Ishikawa (cell line): Measurements from ENCODE around the gene BRMS1L.

ENCODE experiments used
- CREB1 ChIP-seq: IDR thresholded peaks from 2 replicates; pipeline ENCODE4 v1.6.1; 2012; ENCODE audit warnings: low read depth
- EP300 ChIP-seq: IDR thresholded peaks from 2 replicates; pipeline ENCODE4 v1.6.1; 2012; ENCODE audit warnings: borderline replicate concordance
- FOXM1 ChIP-seq: IDR thresholded peaks from 2 replicates; pipeline ENCODE4 v1.6.1; 2012; ENCODE audit warnings: low read depth, borderline replicate concordance
- NFIC ChIP-seq: IDR thresholded peaks from 2 replicates; pipeline ENCODE4 v1.6.1; 2012
- TAF1 ChIP-seq: IDR thresholded peaks from 2 replicates; pipeline ENCODE4 v1.6.1; 2012; ENCODE audit warnings: low read depth, mild to moderate bottlenecking
- TCF12 ChIP-seq: IDR thresholded peaks from 2 replicates; pipeline ENCODE4 v1.6.1; 2012; ENCODE audit warnings: low read depth
- TEAD4 ChIP-seq: IDR thresholded peaks from 2 replicates; pipeline ENCODE4 v1.6.1; 2012
- YY1 ChIP-seq: IDR thresholded peaks from 2 replicates; pipeline ENCODE4 v1.6.1; 2012; ENCODE audit warnings: low read depth
- TF ChIP-seq, protein P1 (sequence below): IDR thresholded peaks from 2 replicates; pipeline ENCODE4 v1.6.1; 2012; ENCODE audit warnings: low read depth, mild to moderate bottlenecking
- TF ChIP-seq, protein P2 (sequence below): IDR thresholded peaks from 2 replicates; pipeline ENCODE4 v1.6.1; 2012

DNA sequence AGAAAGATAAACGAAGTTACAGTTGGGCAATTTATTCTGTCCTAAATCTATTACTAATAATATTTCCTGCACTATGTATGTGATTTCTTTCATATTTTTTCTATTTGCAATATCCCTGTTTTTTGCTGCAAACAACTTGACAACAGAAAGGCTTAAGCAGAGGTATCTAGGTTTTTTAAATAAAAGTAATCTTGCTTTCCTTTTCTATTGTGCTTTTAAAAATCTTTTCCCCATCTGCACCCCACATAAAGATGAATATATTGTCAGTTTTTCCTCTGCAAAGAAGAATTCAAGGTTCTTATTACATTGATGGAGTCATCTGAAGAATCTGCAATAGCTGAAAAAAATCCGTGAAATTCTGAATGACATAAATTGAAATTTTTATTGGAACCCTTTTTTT, 16.5 kb upstream of the BRMS1L start:
- TF ChIP-seq, protein P1, sequence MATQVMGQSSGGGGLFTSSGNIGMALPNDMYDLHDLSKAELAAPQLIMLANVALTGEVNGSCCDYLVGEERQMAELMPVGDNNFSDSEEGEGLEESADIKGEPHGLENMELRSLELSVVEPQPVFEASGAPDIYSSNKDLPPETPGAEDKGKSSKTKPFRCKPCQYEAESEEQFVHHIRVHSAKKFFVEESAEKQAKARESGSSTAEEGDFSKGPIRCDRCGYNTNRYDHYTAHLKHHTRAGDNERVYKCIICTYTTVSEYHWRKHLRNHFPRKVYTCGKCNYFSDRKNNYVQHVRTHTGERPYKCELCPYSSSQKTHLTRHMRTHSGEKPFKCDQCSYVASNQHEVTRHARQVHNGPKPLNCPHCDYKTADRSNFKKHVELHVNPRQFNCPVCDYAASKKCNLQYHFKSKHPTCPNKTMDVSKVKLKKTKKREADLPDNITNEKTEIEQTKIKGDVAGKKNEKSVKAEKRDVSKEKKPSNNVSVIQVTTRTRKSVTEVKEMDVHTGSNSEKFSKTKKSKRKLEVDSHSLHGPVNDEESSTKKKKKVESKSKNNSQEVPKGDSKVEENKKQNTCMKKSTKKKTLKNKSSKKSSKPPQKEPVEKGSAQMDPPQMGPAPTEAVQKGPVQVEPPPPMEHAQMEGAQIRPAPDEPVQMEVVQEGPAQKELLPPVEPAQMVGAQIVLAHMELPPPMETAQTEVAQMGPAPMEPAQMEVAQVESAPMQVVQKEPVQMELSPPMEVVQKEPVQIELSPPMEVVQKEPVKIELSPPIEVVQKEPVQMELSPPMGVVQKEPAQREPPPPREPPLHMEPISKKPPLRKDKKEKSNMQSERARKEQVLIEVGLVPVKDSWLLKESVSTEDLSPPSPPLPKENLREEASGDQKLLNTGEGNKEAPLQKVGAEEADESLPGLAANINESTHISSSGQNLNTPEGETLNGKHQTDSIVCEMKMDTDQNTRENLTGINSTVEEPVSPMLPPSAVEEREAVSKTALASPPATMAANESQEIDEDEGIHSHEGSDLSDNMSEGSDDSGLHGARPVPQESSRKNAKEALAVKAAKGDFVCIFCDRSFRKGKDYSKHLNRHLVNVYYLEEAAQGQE, result no peak
- TF ChIP-seq TAF1, result no peak
- no peak for TF ChIP-seq CREB1
- TF ChIP-seq, protein P2, sequence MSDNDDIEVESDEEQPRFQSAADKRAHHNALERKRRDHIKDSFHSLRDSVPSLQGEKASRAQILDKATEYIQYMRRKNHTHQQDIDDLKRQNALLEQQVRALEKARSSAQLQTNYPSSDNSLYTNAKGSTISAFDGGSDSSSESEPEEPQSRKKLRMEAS, result no peak
- no peak for TF ChIP-seq TCF12
- no peak for TF ChIP-seq EP300
- TF ChIP-seq TEAD4, result no peak
- no peak for TF ChIP-seq FOXM1
- TF ChIP-seq NFIC, result no peak
- no peak for TF ChIP-seq YY1
